Erythroblast (primary cell): ENCODE measurements around the gene TSBP1.

Experiments
- GATA1 ChIP-seq: IDR thresholded peaks from 2 replicates; pipeline ENCODE4 v1.6.1; 2011; ENCODE audit warnings: low read depth, mild to moderate bottlenecking, control low read depth, low read length, moderate library complexity
- POLR2A ChIP-seq: IDR thresholded peaks from 2 replicates; pipeline ENCODE4 v1.6.1; 2011; ENCODE audit warnings: mild to moderate bottlenecking, low read length

- no peak for TF ChIP-seq POLR2A
- TF ChIP-seq GATA1 = no peak
Measured at GRCh38 chr6:32387589-32388340, 16.1 kb upstream of the TSBP1 start.
